Type B pancreatic cell (in vitro differentiated cells): ENCODE measurements around the gene LRRC63. TPM values are rescaled to one million over a fixed set of nuclear protein-coding genes. Genes with fewer than 3 reads are reported as not detected.
"Not testable (repeated sequence)": the region's sequence is repeated elsewhere in the genome, so short reads cannot be mapped to it uniquely, and the experiment has no call there.

Experiments
- DNase-seq: peaks from one replicate; pipeline ENCODE4 v3.0.0; 2021; ENCODE audit warnings: mixed read lengths; ENCODE audit not compliant: unreplicated experiment; ENCODE audit errors: extremely low spot score
- H3K27ac Mint-ChIP-seq: 2 replicates; pipeline ENCODE4 v1.8.0; 2021; ENCODE audit warnings: mild to moderate bottlenecking, mixed read lengths
- H3K27me3 Mint-ChIP-seq: 2 replicates; pipeline ENCODE4 v1.8.0; 2021; ENCODE audit warnings: mixed read lengths
- H3K36me3 Mint-ChIP-seq: 2 replicates; pipeline ENCODE4 v1.8.0; 2021; ENCODE audit warnings: mixed read lengths
- H3K4me1 Mint-ChIP-seq: one replicate; pipeline ENCODE4 v1.8.0; 2021; ENCODE audit warnings: mixed read lengths; ENCODE audit not compliant: unreplicated experiment
- H3K4me3 Mint-ChIP-seq: 2 replicates; pipeline ENCODE4 v1.8.0; 2021; ENCODE audit warnings: mild to moderate bottlenecking, mixed read lengths
- H3K9me3 Mint-ChIP-seq: 2 replicates; pipeline ENCODE4 v1.8.0; 2021; ENCODE audit warnings: mixed read lengths
- long read RNA-seq: library from polyadenylated mRNA; unstranded; transcript quantifications from one replicate; pipeline ENCODE4 v2.0.0, GENCODE V29; 2020
- total RNA-seq: library from RNA; stranded (reverse); gene quantifications from 2 replicates; pipeline ENCODE4 v1.2.1, GENCODE V29; 2021; ENCODE audit warnings: low replicate concordance
- TF ChIP-seq, protein P1 (sequence below): fragments of 200-600 bp; sonication (generic); conservative IDR thresholded peaks from 2 replicates; pipeline ENCODE4 v1.5.0; 2021; ENCODE audit warnings: antibody characterized with exemption, mild to moderate bottlenecking

Gene LRRC63
- 0.24 and 0.29 TPM in 2 replicates for total RNA-seq
- long read RNA-seq, partial matches to known transcripts: 3 of 4 reads
- long read RNA-seq, other reads (novel, unspliced or antisense): 1 of 4 reads

GRCh38 chr13:46211483-46212351 lies at the start of gene LRRC63:
TSS of gene LRRC63 (plus strand) at chr13:46211928. CDS start at chr13:46213035, 1,107 bp downstream.
- DNase-seq: peak; percentile 86
- H3K4me1 Mint-ChIP-seq: peaks cover 5% of the 10 kb centered on the region
- H3K9me3 Mint-ChIP-seq: no peaks in the 10 kb centered on the region
- peak within 1 kb of the TSS; percentile 89 for H3K4me3 Mint-ChIP-seq
- peak within 1 kb of the TSS; percentile 90 for H3K27ac Mint-ChIP-seq
- peaks cover 3% of the 10 kb centered on the region for H3K27me3 Mint-ChIP-seq
- TF ChIP-seq, protein P1, sequence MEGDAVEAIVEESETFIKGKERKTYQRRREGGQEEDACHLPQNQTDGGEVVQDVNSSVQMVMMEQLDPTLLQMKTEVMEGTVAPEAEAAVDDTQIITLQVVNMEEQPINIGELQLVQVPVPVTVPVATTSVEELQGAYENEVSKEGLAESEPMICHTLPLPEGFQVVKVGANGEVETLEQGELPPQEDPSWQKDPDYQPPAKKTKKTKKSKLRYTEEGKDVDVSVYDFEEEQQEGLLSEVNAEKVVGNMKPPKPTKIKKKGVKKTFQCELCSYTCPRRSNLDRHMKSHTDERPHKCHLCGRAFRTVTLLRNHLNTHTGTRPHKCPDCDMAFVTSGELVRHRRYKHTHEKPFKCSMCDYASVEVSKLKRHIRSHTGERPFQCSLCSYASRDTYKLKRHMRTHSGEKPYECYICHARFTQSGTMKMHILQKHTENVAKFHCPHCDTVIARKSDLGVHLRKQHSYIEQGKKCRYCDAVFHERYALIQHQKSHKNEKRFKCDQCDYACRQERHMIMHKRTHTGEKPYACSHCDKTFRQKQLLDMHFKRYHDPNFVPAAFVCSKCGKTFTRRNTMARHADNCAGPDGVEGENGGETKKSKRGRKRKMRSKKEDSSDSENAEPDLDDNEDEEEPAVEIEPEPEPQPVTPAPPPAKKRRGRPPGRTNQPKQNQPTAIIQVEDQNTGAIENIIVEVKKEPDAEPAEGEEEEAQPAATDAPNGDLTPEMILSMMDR: no peak
- H3K36me3 Mint-ChIP-seq: no peaks in the 10 kb centered on the region

DNA sequence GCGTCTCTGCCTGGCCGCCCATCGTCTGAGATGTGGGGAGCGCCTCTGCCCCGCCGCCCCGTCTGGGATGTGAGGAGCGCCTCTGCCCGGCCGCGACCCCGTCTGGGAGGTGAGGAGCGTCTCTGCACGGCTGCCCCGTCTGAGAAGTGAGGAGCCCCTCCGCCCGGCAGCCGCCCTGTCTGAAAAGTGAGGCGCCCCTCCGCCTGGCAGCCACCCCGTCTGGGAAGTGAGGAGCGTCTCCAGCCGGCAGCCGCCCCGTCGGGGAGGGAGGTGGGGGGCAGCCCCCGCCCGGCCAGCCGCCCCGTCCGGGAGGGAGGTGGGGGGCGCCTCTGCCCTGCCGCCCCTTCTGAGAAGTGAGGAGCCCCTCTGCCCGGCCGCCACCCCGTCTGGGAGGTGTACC lies 49.0 kb upstream of the LRRC63 start:
- H3K4me1 Mint-ChIP-seq: peaks cover 16% of the 10 kb centered on the region
- not testable (repeated sequence) for H3K9me3 Mint-ChIP-seq, DNase-seq, H3K27ac Mint-ChIP-seq, H3K36me3 Mint-ChIP-seq, H3K4me3 Mint-ChIP-seq, H3K27me3 Mint-ChIP-seq

GRCh38 chr13:46164661-46165060 lies 47.1 kb upstream of the LRRC63 start:
- Mint-ChIP-seq H3K4me3 (no peak overlapping the region), H3K9me3 (no peaks in the 10 kb centered on the region), H3K27me3 (no peaks in the 10 kb centered on the region), H3K36me3 (no peaks in the 10 kb centered on the region), H3K4me1 (peaks cover 22% of the 10 kb centered on the region), H3K27ac (no peak overlapping the region)
- DNase-seq: no peak
- TF ChIP-seq, protein P1: no peak

- Mint-ChIP-seq H3K36me3 (no peaks in the 10 kb centered on the region), H3K27ac (no peak overlapping the region), H3K9me3 (no peaks in the 10 kb centered on the region), H3K4me1 (peaks cover 23% of the 10 kb centered on the region), H3K27me3 (no peaks in the 10 kb centered on the region), H3K4me3 (no peak overlapping the region)
- TF ChIP-seq, protein P1: no peak
- no peak for DNase-seq
Observed at GRCh38 chr13:46165485-46166223, 46.1 kb upstream of the LRRC63 start.

DNA sequence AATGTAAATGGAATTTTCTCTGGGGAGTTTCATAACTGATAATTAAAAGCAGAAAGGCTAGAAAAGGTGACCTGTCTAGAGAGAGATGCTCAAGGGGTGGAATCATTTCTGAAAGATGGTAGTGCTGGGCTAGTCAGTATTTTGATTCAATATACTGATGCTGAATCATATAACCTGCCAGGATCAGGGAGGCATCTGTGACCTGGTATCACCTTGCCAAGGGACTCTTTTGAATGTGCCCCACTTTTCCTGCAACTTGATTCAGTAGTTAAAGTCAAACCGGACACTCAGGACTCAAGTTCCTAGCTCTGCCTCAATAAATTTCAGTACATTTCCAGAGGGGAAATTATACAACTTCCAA lies 45.5 kb upstream of the LRRC63 start:
- peaks cover under 1% of the 10 kb centered on the region for H3K36me3 Mint-ChIP-seq

More for the DNA sequence above, 45.5 kb upstream of the LRRC63 start:
- TF ChIP-seq, protein P1: no peak
- H3K4me1 Mint-ChIP-seq: peaks cover 24% of the 10 kb centered on the region
- H3K4me3 Mint-ChIP-seq: no peak overlapping the region
- no peak overlapping the region for H3K27ac Mint-ChIP-seq
- no peaks in the 10 kb centered on the region for H3K27me3 Mint-ChIP-seq
- no peak for DNase-seq
- H3K9me3 Mint-ChIP-seq: no peaks in the 10 kb centered on the region
